Measurements from ENCODE around the gene KCNN4.
"Not testable (repeated sequence)": the region's sequence is repeated elsewhere in the genome, so short reads cannot be mapped to it uniquely, and the experiment has no call there.

KCNN4 gene

DNA sequence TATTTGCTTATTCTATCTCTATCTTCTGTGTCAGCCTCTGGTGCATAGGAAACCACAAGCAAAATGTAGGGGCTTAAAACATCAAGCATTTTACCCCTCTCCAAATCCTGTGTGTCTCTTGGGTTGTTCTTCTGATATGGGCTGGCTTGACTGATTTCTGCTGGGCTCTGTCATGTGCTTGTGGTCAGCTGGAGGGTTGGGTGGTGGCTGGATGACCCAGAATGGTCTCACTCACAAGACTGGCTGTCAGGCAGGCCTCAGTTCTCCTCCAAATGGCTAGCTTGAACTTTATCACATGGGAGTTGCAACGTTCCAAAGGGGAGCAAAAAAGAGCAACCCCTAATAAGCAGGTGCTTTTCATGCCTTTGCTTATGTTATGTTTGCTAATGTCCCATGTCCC is 31.1 kb upstream of the KCNN4 start:
- Histone ChIP-seq H3K9ac (ENCODE audit: low read depth, low read length) (no peak overlapping the region), H3K4me1 (ENCODE audit: control insufficient read depth, insufficient read depth, low read length) (no peaks in the 10 kb centered on the region), H3K4me3 (ENCODE audit: low read depth, low read length) (no peak overlapping the region), H3K9me3 (ENCODE audit: control insufficient read depth, insufficient read depth, low read length) (no peaks in the 10 kb centered on the region), H3K27me3 (ENCODE audit: control insufficient read depth, insufficient read depth, low read length) (no peaks in the 10 kb centered on the region), H3K36me3 (ENCODE audit: control insufficient read depth, insufficient read depth, low read length) (no peaks in the 10 kb centered on the region)

DNA sequence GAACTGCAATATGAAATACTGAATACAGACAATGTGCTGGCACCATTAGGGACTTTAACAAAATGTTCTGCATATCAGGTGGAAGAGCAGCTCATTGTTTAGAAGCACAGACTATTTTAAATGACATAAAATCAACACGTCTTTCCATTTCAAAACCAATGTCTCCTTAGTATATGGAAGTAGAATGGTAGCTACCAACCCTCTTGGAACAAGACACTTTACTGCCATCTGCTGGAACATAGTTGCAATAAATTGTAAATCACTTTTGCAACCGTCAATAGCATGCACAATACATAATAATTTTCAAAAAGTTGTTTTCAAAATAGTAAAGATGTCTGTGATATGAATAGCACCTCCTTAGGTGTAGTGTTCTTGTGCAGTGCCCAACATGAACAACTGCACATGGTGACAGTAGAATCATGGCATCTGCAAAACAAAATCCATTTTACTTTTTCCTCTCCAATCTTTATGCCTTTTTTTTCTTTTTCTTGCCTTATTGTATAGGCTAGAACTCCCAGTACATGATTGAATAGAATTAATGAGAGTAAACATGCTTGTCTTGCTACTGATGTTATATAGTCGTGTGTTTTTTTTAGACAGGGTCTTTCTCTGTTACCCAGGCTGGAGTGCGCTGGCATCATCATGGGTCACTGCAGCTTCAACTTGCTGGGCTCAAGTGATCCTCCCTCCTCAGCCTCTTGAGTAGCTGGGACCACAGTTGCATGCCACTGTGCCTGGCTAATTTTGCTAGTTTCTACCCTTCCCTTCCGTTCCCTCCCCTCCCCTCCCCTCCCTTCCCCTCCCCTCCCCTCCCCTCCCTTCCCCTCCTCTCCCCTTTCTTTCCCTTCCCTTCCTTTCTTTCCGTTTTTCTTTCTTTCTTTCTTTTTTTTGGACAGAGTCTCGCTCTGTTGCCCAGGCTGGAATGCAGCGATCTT is 29.3 kb upstream of the KCNN4 start:
- no peaks in the 10 kb centered on the region for H3K4me1 ChIP-seq (ENCODE audit: control insufficient read depth, insufficient read depth, low read length)
- H3K36me3 ChIP-seq (ENCODE audit: control insufficient read depth, insufficient read depth, low read length) = no peaks in the 10 kb centered on the region
- no peak overlapping the region for H3K4me3 ChIP-seq (ENCODE audit: low read depth, low read length)
- no peaks in the 10 kb centered on the region for H3K27me3 ChIP-seq (ENCODE audit: control insufficient read depth, insufficient read depth, low read length)
- H3K9ac ChIP-seq (ENCODE audit: low read depth, low read length) = no peak overlapping the region
- no peaks in the 10 kb centered on the region for H3K9me3 ChIP-seq (ENCODE audit: control insufficient read depth, insufficient read depth, low read length)

DNA sequence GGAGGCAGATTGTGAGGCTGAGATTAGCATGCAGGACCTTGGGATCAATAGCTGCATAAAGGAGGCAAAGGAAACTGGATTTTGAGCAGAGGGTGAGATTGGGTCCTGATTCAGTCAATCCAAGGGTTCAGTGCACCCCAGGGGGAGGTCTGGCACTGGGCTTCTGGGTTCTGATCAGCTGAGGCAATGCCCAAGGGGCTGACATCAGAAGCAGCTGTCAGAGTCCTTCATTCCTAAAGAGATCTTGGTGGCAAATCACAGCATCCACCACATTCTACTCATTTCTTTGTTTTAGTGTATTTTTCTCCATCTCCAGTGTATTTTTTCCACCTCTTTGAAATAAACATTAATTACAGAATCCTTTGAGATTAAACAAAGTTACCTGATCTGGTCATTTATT is 26.9 kb upstream of the KCNN4 start:
- H3K4me1 ChIP-seq (ENCODE audit: control insufficient read depth, insufficient read depth, low read length) = no peaks in the 10 kb centered on the region
- no peak overlapping the region for H3K4me3 ChIP-seq (ENCODE audit: low read depth, low read length)
- no peak overlapping the region for H3K9ac ChIP-seq (ENCODE audit: low read depth, low read length)
- H3K9me3 ChIP-seq (ENCODE audit: control insufficient read depth, insufficient read depth, low read length) = no peaks in the 10 kb centered on the region
- no peaks in the 10 kb centered on the region for H3K27me3 ChIP-seq (ENCODE audit: control insufficient read depth, insufficient read depth, low read length)
- no peaks in the 10 kb centered on the region for H3K36me3 ChIP-seq (ENCODE audit: control insufficient read depth, insufficient read depth, low read length)

DNA sequence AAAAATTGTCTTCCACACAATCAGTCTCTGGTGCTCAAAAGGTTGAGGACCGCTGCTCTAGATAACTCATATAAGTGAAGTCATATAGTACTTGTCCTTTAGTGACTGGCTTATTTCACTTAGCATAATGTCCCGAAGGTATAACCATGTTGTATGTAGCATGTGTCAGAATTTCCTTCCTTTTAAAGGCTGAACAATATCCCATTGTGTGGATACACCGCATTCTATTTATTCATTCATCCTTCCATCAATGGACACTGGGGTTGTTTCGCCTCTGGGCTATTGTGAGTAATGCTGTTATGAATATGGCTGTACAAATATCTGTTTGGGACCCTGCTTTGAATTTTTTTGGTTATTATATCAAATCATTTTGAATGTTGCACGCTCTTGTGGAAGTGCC is 26.1 kb upstream of the KCNN4 start:
- H3K4me3 ChIP-seq (ENCODE audit: low read depth, low read length) = no peak overlapping the region
- H3K4me1 ChIP-seq (ENCODE audit: control insufficient read depth, insufficient read depth, low read length) = no peaks in the 10 kb centered on the region
- no peaks in the 10 kb centered on the region for H3K36me3 ChIP-seq (ENCODE audit: control insufficient read depth, insufficient read depth, low read length)
- H3K9ac ChIP-seq (ENCODE audit: low read depth, low read length) = no peak overlapping the region
- H3K9me3 ChIP-seq (ENCODE audit: control insufficient read depth, insufficient read depth, low read length) = no peaks in the 10 kb centered on the region
- H3K27me3 ChIP-seq (ENCODE audit: control insufficient read depth, insufficient read depth, low read length) = no peaks in the 10 kb centered on the region

DNA sequence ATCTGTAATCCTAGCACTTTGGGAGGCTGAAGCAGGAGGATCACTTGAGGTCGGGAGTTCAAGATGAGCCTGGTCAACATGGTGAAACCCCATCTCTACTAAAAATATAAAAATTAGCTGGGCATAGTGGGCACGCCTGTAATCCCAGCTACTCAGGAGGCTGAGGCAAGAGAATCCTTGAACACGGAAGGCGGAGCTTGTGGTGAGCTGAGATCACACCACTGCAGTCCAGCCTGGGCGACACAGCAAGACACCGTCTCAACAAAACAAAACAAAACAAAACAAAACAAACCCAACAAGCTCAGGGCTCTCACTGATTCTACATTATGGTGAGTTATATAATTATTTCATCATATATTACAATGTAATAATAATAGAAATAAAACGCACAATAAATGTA is 25.6 kb upstream of the KCNN4 start:
- H3K9ac ChIP-seq (ENCODE audit: low read depth, low read length); H3K9me3 ChIP-seq (ENCODE audit: control insufficient read depth, insufficient read depth, low read length); H3K27me3 ChIP-seq (ENCODE audit: control insufficient read depth, insufficient read depth, low read length); H3K4me1 ChIP-seq (ENCODE audit: control insufficient read depth, insufficient read depth, low read length); H3K36me3 ChIP-seq (ENCODE audit: control insufficient read depth, insufficient read depth, low read length); H3K4me3 ChIP-seq (ENCODE audit: low read depth, low read length): not testable (repeated sequence)

DNA sequence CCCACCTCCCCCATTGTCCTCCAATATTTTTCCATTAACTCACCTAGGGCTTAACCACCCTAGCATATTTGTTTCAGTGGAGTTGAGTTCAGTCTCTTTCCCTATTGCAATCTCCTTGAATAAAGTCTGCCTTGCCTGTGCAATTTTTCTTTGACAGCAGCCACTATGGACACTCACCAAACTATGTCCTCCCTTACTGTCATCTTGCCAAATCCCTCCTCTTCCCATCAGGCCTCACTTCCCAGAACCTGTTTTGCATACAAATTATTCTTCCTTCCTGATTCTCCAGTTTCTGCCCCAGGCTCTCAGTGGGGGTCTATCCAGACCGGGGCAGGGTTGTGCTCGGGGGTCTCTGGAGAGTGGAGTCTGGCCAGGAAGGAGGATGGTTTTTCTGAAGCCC is 23.7 kb upstream of the KCNN4 start:
- no peak overlapping the region for H3K4me3 ChIP-seq (ENCODE audit: low read depth, low read length)
- no peaks in the 10 kb centered on the region for H3K36me3 ChIP-seq (ENCODE audit: control insufficient read depth, insufficient read depth, low read length)
- H3K27me3 ChIP-seq (ENCODE audit: control insufficient read depth, insufficient read depth, low read length) = peaks cover 11% of the 10 kb centered on the region
- no peaks in the 10 kb centered on the region for H3K4me1 ChIP-seq (ENCODE audit: control insufficient read depth, insufficient read depth, low read length)
- no peak overlapping the region for H3K9ac ChIP-seq (ENCODE audit: low read depth, low read length)
- H3K9me3 ChIP-seq (ENCODE audit: control insufficient read depth, insufficient read depth, low read length) = no peaks in the 10 kb centered on the region

DNA sequence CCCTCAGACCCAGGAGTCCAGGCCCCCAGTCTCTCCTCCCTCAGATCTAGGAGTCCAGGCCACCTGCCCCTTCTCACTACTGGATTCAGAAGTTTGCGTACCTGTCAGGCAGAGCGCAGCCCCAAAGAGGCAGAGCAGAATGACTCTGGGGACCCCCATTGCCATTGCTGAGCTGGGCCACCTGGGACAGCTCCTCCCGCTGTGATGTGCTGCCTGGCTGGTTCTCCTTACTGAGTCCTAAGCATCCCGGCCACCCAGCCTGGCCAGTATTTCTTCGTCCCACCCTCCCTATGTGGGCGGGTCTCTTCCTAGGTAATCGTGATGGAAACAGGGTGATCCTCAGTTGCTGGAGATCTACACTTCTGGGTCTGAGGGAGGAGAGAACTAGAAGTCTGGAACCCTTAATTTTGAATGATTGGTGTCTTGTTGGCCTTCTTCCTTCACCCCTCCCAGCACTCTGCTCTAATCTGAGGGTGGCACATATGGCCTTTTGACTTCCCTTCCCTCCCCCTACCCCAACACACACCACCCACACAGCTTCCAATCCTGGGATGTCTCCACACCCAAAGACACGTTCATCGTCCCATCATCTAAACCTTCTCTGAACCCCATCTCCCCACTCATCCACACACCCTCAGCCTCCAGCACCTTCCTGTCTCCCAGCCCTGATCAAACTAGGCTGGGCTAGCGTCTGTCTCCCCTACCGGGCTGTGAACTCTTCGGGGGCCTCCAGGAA is 21.6 kb upstream of the KCNN4 start, which contains the start of gene LYPD5:
Gene LYPD5, minus strand, starts transcription at position 232 of the 736 bp plus-strand sequence. Its CDS starts 67 bp downstream, at position 165.
- Histone ChIP-seq H3K36me3 (ENCODE audit: control insufficient read depth, insufficient read depth, low read length) (no peaks in the 10 kb centered on the region), H3K4me3 (ENCODE audit: low read depth, low read length) (no peak within 1 kb of the TSS), H3K27me3 (ENCODE audit: control insufficient read depth, insufficient read depth, low read length) (peaks cover 29% of the 10 kb centered on the region), H3K9ac (ENCODE audit: low read depth, low read length) (no peak within 1 kb of the TSS), H3K4me1 (ENCODE audit: control insufficient read depth, insufficient read depth, low read length) (no peaks in the 10 kb centered on the region), H3K9me3 (ENCODE audit: control insufficient read depth, insufficient read depth, low read length) (no peaks in the 10 kb centered on the region)

DNA sequence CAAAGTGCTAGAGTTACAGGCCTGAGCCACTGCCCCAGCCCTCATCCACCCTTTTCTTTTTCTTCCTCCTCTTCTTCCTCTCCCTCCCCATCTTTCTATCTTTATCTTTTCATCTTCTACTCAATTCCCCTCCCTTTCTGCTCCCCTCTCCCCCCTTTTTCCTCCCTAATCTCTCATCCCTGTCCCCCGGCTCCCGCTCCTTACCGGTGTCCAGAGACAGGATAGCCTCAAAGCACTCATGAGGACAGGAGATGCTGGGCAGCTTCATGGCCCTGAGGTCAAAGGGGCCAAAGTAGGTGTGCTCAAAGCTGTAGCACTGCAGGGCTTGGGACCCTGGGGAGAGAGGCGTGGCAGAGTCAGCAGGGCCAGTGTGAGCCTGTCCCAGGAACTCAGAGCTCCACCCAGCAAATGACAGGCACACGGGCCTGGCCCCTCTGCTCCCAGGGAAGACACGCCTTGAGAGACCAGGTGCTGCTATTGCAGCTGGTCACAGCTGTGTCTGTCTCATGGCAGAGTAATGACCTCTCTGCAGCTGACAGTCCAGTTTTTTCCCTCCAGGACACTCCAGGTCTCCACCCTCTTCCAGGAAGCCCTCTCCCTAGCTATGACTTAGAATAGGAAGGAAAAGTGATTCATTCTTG is 18.8 kb upstream of the KCNN4 start:
- Histone ChIP-seq H3K9me3 (ENCODE audit: control insufficient read depth, insufficient read depth, low read length) (no peaks in the 10 kb centered on the region), H3K4me3 (ENCODE audit: low read depth, low read length) (peak overlapping the region; percentile 90), H3K4me1 (ENCODE audit: control insufficient read depth, insufficient read depth, low read length) (no peaks in the 10 kb centered on the region), H3K36me3 (ENCODE audit: control insufficient read depth, insufficient read depth, low read length) (no peaks in the 10 kb centered on the region), H3K27me3 (ENCODE audit: control insufficient read depth, insufficient read depth, low read length) (peaks cover 50% of the 10 kb centered on the region), H3K9ac (ENCODE audit: low read depth, low read length) (no peak overlapping the region)

DNA sequence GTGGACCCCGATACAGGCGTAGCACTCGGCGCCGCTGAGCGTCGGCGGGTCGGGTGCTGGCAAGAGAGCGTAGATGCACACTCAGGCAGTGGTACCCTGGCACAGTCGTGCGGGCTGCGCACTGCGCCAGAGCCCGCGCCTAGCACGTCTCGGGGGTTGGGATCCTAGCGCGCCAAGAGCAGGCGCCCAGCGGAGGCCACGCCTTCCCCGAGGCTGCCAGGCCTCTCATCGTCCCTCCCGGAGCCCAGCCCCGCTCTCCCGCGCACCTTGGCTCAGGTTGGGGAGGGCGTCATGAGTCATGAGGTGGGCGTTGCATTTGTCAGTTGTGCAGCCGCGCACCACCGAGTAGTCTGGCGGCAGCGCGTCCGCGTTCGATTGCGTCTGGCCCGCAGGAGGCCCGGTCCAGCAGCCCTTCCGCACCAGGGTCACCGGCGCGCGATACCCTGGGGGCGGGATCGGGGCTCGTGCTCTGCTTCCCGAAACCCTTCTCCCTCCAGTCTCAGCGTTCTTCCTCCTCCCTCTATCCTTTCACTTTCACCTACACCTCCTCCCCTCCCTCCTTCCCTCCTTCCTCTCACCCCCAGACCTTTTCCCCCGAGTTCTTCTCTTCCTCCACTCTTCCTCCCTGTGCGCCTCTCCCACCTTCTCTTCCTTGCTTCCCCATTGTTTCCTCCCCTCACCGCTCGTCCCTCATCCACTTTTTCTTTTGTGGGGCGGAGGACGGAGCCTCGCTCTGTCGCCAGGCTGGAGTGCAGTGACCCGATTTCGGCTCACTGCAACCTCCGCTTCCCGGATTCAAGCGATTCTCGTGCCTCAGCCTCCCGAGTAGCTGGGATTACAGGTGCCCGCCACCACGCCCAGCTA is 18.0 kb upstream of the KCNN4 start:
- H3K27me3 ChIP-seq (ENCODE audit: control insufficient read depth, insufficient read depth, low read length) = peaks cover 50% of the 10 kb centered on the region

DNA sequence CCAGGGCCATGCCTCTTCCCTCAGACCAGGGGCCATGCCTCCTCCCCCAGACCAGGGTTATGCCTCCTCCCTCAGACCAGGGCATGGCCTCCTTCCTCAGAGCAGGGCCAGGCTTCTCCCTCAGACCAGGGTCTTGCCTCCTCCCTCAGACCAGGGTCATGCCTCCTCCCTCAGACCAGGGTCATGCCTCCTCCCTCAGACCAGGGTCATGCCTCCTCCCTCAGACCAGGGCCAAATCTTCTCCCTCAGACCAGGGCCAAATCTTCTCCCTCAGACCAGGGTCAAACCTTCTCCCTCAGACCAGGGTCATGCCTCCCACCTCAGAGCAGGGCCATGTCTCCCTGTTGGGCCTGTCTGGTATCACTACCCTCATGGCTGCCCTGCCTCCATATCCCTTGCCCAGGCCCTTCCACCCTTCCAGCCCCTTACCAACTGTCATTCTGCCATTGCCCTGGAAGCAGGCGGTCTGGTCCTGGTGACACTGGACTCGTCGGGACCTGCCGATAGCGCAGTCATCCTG is 17.3 kb upstream of the KCNN4 start:
- Histone ChIP-seq H3K9ac (ENCODE audit: low read depth, low read length) (no peak overlapping the region), H3K27me3 (ENCODE audit: control insufficient read depth, insufficient read depth, low read length) (peaks cover 50% of the 10 kb centered on the region), H3K9me3 (ENCODE audit: control insufficient read depth, insufficient read depth, low read length) (no peaks in the 10 kb centered on the region)

More for the DNA sequence above, 18.0 kb upstream of the KCNN4 start:
- H3K4me1 ChIP-seq (ENCODE audit: control insufficient read depth, insufficient read depth, low read length) = no peaks in the 10 kb centered on the region
- no peak overlapping the region for H3K9ac ChIP-seq (ENCODE audit: low read depth, low read length)
- H3K36me3 ChIP-seq (ENCODE audit: control insufficient read depth, insufficient read depth, low read length) = no peaks in the 10 kb centered on the region
- peak overlapping the region; percentile 90 for H3K4me3 ChIP-seq (ENCODE audit: low read depth, low read length)
- H3K9me3 ChIP-seq (ENCODE audit: control insufficient read depth, insufficient read depth, low read length) = no peaks in the 10 kb centered on the region

DNA sequence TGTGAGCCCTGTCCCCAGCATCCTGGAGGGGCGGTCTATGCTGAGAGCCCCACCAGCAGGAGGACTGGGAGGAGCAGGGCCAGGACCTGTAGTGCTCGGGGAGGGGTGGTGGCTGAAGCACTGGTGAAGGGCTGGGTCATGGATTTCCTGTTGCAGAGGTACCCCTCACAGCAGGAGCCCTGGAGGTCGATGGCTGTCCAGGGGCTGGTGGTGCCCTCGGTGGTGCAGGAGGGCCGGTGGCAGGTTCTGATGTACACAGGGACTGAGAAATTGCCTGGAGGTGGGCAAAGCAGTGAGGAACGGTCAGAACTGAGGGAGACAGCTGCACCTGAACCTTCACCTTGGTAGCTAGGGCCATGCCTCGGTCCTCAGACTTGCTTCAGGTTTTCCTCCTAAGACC is 16.8 kb upstream of the KCNN4 start:
- Histone ChIP-seq H3K4me1 (ENCODE audit: control insufficient read depth, insufficient read depth, low read length) (no peaks in the 10 kb centered on the region), H3K4me3 (ENCODE audit: low read depth, low read length) (no peak overlapping the region), H3K9ac (ENCODE audit: low read depth, low read length) (no peak overlapping the region), H3K36me3 (ENCODE audit: control insufficient read depth, insufficient read depth, low read length) (no peaks in the 10 kb centered on the region), H3K27me3 (ENCODE audit: control insufficient read depth, insufficient read depth, low read length) (peaks cover 50% of the 10 kb centered on the region), H3K9me3 (ENCODE audit: control insufficient read depth, insufficient read depth, low read length) (no peaks in the 10 kb centered on the region)

More for the DNA sequence above, 17.3 kb upstream of the KCNN4 start:
- H3K36me3 ChIP-seq (ENCODE audit: control insufficient read depth, insufficient read depth, low read length) = no peaks in the 10 kb centered on the region
- H3K4me3 ChIP-seq (ENCODE audit: low read depth, low read length) = peak overlapping the region; percentile 90
- no peaks in the 10 kb centered on the region for H3K4me1 ChIP-seq (ENCODE audit: control insufficient read depth, insufficient read depth, low read length)

Data from iPS-15b (cell line).